ENCODE measurements around the gene SLC18A3. TPM values are rescaled to one million over a fixed set of nuclear protein-coding genes. Genes with fewer than 3 reads are reported as not detected.

Gene SLC18A3
- total and polyA plus RNA-seq, 9 donors, result 0.16 TPM; not detected in 8

GRCh38 chr10:49595713-49596492, 14.2 kb upstream of the SLC18A3 start:
- Histone ChIP-seq H3K4me3 (ENCODE audit: low read length) (no peak overlapping the region), H3K27me3 (ENCODE audit: control insufficient read depth, insufficient read depth, low read length) (peaks cover 3% of the 10 kb centered on the region), H3K9me3 (replicated peaks; ENCODE audit: control insufficient read depth, low read depth, low read length) (no peaks in the 10 kb centered on the region), H3K27ac (ENCODE audit: low read length) (no peak overlapping the region), H3K4me1 (ENCODE audit: control insufficient read depth, insufficient read depth, low read length) (no peaks in the 10 kb centered on the region), H3K36me3 (ENCODE audit: control insufficient read depth, insufficient read depth, low read length) (no peaks in the 10 kb centered on the region)
- 63% methylated on average over 10 of the region's 13 CpGs for WGBS (ENCODE audit: insufficient coverage)
- no peak for DNase-seq

GRCh38 chr10:49596493-49596809, 13.7 kb upstream of the SLC18A3 start:
- Histone ChIP-seq H3K4me1 (ENCODE audit: control insufficient read depth, insufficient read depth, low read length) (no peaks in the 10 kb centered on the region), H3K27ac (ENCODE audit: low read length) (no peak overlapping the region), H3K27me3 (ENCODE audit: control insufficient read depth, insufficient read depth, low read length) (peaks cover 3% of the 10 kb centered on the region), H3K4me3 (ENCODE audit: low read length) (no peak overlapping the region), H3K36me3 (ENCODE audit: control insufficient read depth, insufficient read depth, low read length) (no peaks in the 10 kb centered on the region), H3K9me3 (replicated peaks; ENCODE audit: control insufficient read depth, low read depth, low read length) (no peaks in the 10 kb centered on the region)
- no peak for DNase-seq
- 29% methylated on average over 3 of the region's 3 CpGs for WGBS (ENCODE audit: insufficient coverage)

GRCh38 chr10:49596836-49597235, 13.3 kb upstream of the SLC18A3 start:
- DNase-seq, result no peak
- Histone ChIP-seq H3K27ac (ENCODE audit: low read length) (no peak overlapping the region), H3K36me3 (ENCODE audit: control insufficient read depth, insufficient read depth, low read length) (no peaks in the 10 kb centered on the region), H3K4me1 (ENCODE audit: control insufficient read depth, insufficient read depth, low read length) (no peaks in the 10 kb centered on the region), H3K27me3 (ENCODE audit: control insufficient read depth, insufficient read depth, low read length) (peaks cover 3% of the 10 kb centered on the region), H3K9me3 (replicated peaks; ENCODE audit: control insufficient read depth, low read depth, low read length) (no peaks in the 10 kb centered on the region), H3K4me3 (ENCODE audit: low read length) (no peak overlapping the region)
- 64% methylated on average over 3 of the region's 3 CpGs for WGBS (ENCODE audit: insufficient coverage)

GRCh38 chr10:49597426-49598163, 12.5 kb upstream of the SLC18A3 start:
- Histone ChIP-seq H3K9me3 (replicated peaks; ENCODE audit: control insufficient read depth, low read depth, low read length) (no peaks in the 10 kb centered on the region), H3K4me1 (ENCODE audit: control insufficient read depth, insufficient read depth, low read length) (no peaks in the 10 kb centered on the region), H3K4me3 (ENCODE audit: low read length) (no peak overlapping the region), H3K27ac (ENCODE audit: low read length) (no peak overlapping the region), H3K27me3 (ENCODE audit: control insufficient read depth, insufficient read depth, low read length) (peaks cover 3% of the 10 kb centered on the region), H3K36me3 (ENCODE audit: control insufficient read depth, insufficient read depth, low read length) (no peaks in the 10 kb centered on the region)
- WGBS (ENCODE audit: insufficient coverage), result 75% methylated on average over 8 of the region's 11 CpGs
- no peak for DNase-seq

GRCh38 chr10:49598164-49598856, 11.8 kb upstream of the SLC18A3 start:
- H3K4me1 ChIP-seq (ENCODE audit: control insufficient read depth, insufficient read depth, low read length), result no peaks in the 10 kb centered on the region
- WGBS (ENCODE audit: insufficient coverage), result 58% methylated on average over 6 of the region's 8 CpGs
- H3K27me3 ChIP-seq (ENCODE audit: control insufficient read depth, insufficient read depth, low read length), result peaks cover 5% of the 10 kb centered on the region
- no peak overlapping the region for H3K4me3 ChIP-seq (ENCODE audit: low read length)
- DNase-seq, result no peak
- no peaks in the 10 kb centered on the region for H3K36me3 ChIP-seq (ENCODE audit: control insufficient read depth, insufficient read depth, low read length)
- H3K27ac ChIP-seq (ENCODE audit: low read length), result no peak overlapping the region
- no peaks in the 10 kb centered on the region for H3K9me3 ChIP-seq (replicated peaks; ENCODE audit: control insufficient read depth, low read depth, low read length)

GRCh38 chr10:49598986-49599385, 11.1 kb upstream of the SLC18A3 start:
- no peak overlapping the region for H3K4me3 ChIP-seq (ENCODE audit: low read length)
- H3K9me3 ChIP-seq (replicated peaks; ENCODE audit: control insufficient read depth, low read depth, low read length), result no peaks in the 10 kb centered on the region
- no peaks in the 10 kb centered on the region for H3K4me1 ChIP-seq (ENCODE audit: control insufficient read depth, insufficient read depth, low read length)
- peaks cover 5% of the 10 kb centered on the region for H3K27me3 ChIP-seq (ENCODE audit: control insufficient read depth, insufficient read depth, low read length)
- no peaks in the 10 kb centered on the region for H3K36me3 ChIP-seq (ENCODE audit: control insufficient read depth, insufficient read depth, low read length)
- 55% methylated on average over 2 of the region's 4 CpGs for WGBS (ENCODE audit: insufficient coverage)
- DNase-seq, result no peak
- no peak overlapping the region for H3K27ac ChIP-seq (ENCODE audit: low read length)

- Histone ChIP-seq H3K4me1 (ENCODE audit: control insufficient read depth, insufficient read depth, low read length) (no peaks in the 10 kb centered on the region), H3K27ac (ENCODE audit: low read length) (no peak overlapping the region), H3K4me3 (ENCODE audit: low read length) (no peak overlapping the region), H3K36me3 (ENCODE audit: control insufficient read depth, insufficient read depth, low read length) (no peaks in the 10 kb centered on the region), H3K9me3 (replicated peaks; ENCODE audit: control insufficient read depth, low read depth, low read length) (no peaks in the 10 kb centered on the region), H3K27me3 (ENCODE audit: control insufficient read depth, insufficient read depth, low read length) (peaks cover 5% of the 10 kb centered on the region)
- WGBS (ENCODE audit: insufficient coverage), result 69% methylated on average over 3 of the region's 3 CpGs
- no peak for DNase-seq
Observed at GRCh38 chr10:49599546-49599945, 10.6 kb upstream of the SLC18A3 start.

GRCh38 chr10:49600046-49600445, 10.1 kb upstream of the SLC18A3 start:
- H3K27ac ChIP-seq (ENCODE audit: low read length), result no peak overlapping the region
- H3K9me3 ChIP-seq (replicated peaks; ENCODE audit: control insufficient read depth, low read depth, low read length), result no peaks in the 10 kb centered on the region
- no peak overlapping the region for H3K4me3 ChIP-seq (ENCODE audit: low read length)
- no peak for DNase-seq
- H3K4me1 ChIP-seq (ENCODE audit: control insufficient read depth, insufficient read depth, low read length), result no peaks in the 10 kb centered on the region
- no peaks in the 10 kb centered on the region for H3K36me3 ChIP-seq (ENCODE audit: control insufficient read depth, insufficient read depth, low read length)
- 85% methylated on average over 8 of the region's 8 CpGs for WGBS (ENCODE audit: insufficient coverage)
- H3K27me3 ChIP-seq (ENCODE audit: control insufficient read depth, insufficient read depth, low read length), result peaks cover 5% of the 10 kb centered on the region

GRCh38 chr10:49600781-49601400, 9.2 kb upstream of the SLC18A3 start:
- H3K9me3 ChIP-seq (replicated peaks; ENCODE audit: control insufficient read depth, low read depth, low read length), result no peaks in the 10 kb centered on the region
- DNase-seq, result no peak
- H3K4me3 ChIP-seq (ENCODE audit: low read length), result no peak overlapping the region
- H3K27me3 ChIP-seq (ENCODE audit: control insufficient read depth, insufficient read depth, low read length), result peaks cover 8% of the 10 kb centered on the region
- H3K36me3 ChIP-seq (ENCODE audit: control insufficient read depth, insufficient read depth, low read length), result no peaks in the 10 kb centered on the region
- H3K4me1 ChIP-seq (ENCODE audit: control insufficient read depth, insufficient read depth, low read length), result no peaks in the 10 kb centered on the region
- no peak overlapping the region for H3K27ac ChIP-seq (ENCODE audit: low read length)
- WGBS (ENCODE audit: insufficient coverage), result 54% methylated on average over 3 of the region's 4 CpGs

GRCh38 chr10:49601857-49602256, 8.3 kb upstream of the SLC18A3 start:
- Histone ChIP-seq H3K9me3 (replicated peaks; ENCODE audit: control insufficient read depth, low read depth, low read length) (no peaks in the 10 kb centered on the region), H3K27ac (ENCODE audit: low read length) (no peak overlapping the region), H3K4me3 (ENCODE audit: low read length) (no peak overlapping the region), H3K36me3 (ENCODE audit: control insufficient read depth, insufficient read depth, low read length) (no peaks in the 10 kb centered on the region), H3K4me1 (ENCODE audit: control insufficient read depth, insufficient read depth, low read length) (no peaks in the 10 kb centered on the region), H3K27me3 (ENCODE audit: control insufficient read depth, insufficient read depth, low read length) (peaks cover 5% of the 10 kb centered on the region)
- WGBS (ENCODE audit: insufficient coverage), result 73% methylated on average over 5 of the region's 7 CpGs
- no peak for DNase-seq
